HG03139 (cell line): ENCODE data around the gene APOD.
"Not testable (repeated sequence)": the region's sequence is repeated elsewhere in the genome, so short reads cannot be mapped to it uniquely, and the experiment has no call there.

ENCODE experiments used
- ATAC-seq: cut with Tn5 transposase; IDR thresholded peaks from one replicate; pipeline ENCODE4 v1.9.1; 2021; ENCODE audit not compliant: unreplicated experiment

Gene APOD

DNA sequence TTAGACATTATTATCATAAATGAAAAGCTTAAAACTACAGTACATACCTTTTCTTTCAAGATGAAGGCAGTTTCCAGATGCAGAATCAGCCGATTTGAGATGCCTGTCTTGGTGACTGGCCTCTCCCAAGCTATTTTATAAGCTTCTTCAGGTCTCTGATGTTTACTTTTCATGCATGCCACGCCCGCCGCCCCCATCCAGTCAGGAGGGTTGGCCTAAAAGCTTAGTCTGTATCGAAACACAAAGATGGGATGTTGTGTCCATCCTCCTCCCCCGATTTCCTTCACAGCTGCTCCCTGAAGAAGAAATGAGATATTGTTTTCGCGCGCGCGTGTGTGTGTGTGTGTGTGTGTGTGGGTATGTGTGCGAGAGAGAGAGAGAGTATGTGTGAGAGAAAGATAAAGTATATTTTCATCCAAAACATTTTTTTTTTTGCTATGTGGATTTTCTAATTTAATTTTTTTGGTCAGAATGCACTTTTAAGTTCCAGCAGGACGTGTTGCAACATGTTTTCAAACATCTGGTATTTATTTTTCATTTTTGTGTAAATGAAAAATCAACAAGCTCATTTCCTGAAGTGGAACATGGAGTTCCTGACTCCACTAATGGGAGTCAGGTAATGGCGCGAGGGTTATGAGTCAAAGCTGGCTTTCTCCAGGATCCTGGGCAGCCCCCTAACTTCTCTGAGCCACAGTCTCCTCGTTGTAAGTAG is at the start of gene APOD:
Gene APOD, minus strand, starts transcription at position 110 of the 712 bp plus-strand sequence. CDS start 4,479 bp downstream, outside the sequence.
- ATAC-seq: no peak

DNA sequence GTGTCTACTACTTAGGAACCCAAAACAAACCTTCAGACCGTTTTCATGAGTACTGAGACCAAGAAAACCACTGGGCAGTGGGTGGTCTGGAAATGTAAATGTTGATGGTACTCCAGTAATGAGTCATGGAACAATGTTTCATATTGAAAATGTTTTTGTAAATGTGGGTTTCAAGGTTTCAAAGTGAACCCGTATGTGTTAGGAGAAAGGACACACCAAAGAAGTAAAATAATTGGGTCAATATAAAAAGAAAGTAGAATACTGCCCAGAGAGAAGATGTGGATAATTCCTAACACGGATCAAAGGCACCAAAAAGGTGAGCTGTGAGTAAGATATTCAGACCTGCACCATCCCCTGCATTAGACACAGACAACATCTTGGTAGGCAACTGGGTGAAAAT is 49.6 kb upstream of the APOD start:
- not testable (repeated sequence) for ATAC-seq

DNA sequence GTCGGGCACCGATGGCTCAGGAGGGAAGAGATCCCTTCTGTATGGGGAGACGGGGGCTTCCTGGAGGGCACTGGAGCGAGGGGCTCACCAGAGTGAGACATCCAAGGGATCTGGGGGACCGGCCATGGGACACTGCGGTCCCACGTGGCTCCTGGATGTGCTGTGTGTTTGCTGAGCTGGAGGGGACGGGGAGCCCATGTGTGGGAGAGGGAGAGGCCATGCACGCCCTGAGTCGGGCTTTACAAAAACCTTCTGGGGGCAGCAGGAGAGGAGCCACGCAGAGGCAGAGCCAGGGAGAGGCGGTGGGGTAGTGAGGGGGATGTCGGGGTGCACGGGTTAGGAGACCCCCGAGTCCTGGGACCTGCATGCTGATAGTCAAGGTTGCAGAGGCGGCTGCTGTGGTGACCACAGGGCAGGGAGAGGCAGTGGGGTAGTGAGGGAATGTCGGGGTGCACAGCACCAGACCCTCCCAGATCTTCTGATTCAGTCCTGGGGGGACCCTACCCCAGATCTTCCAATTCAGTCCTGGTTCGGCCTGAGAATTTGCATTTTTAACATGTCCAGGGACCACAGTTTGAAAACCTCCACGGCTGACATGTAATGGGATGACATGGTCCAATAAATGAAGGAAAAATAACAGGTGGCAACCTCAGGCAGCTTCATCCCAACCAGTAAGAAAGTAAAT is 48.9 kb upstream of the APOD start:
- ATAC-seq: not testable (repeated sequence)

- ATAC-seq: not testable (repeated sequence)
Measured at GRCh38 chr3:195632046-195632445, 48.3 kb upstream of the APOD start.

DNA sequence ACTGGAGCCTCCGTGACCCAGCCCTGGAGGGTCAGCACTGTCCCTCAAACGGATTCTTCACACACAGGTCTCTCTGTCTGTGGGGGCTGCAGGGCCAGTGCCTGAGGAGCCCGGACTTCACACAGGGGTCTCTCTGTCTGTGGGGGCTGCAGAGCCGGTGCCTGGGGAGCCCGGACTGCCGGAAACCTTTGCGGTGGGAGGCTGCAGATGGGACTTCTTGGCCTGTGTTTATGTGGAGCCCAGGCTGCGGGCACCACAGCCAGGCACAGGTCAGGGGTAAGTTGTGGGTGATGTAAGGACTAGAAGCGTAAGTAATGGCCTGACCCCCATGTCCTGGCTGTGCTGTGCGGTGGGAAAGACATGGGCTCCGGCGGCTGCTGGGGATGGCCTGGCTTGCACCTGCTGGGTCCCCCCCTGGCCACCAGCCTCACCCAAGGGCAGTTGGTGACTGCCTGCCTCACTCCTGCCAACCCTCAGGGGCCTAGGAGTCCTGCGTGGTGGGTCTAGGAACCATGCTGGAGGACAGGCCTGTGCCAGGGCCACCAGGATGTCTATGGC is 47.3 kb upstream of the APOD start:
- not testable (repeated sequence) for ATAC-seq

GRCh38 chr3:195630086-195630917 is 46.6 kb upstream of the APOD start:
- ATAC-seq: not testable (repeated sequence)

DNA sequence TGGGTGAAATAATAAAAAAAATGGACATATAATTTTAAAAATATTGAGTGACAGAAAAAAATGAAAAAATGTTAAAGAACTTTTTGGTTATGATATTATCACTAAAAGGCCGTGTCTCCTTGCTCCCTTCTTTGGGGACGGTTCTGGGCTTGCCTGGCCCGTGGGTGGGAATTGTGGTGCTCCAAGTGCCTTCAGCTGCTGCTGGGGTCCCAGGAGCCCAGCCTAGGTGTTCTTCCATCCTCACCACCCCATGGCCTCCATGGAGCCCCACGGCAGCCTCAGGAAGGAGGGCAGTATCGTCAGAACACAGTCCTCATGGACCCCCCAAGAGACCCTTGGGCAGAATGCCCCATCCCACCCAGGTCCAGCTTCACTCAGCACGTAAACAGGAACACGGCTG is 45.9 kb upstream of the APOD start:
- not testable (repeated sequence) for ATAC-seq

DNA sequence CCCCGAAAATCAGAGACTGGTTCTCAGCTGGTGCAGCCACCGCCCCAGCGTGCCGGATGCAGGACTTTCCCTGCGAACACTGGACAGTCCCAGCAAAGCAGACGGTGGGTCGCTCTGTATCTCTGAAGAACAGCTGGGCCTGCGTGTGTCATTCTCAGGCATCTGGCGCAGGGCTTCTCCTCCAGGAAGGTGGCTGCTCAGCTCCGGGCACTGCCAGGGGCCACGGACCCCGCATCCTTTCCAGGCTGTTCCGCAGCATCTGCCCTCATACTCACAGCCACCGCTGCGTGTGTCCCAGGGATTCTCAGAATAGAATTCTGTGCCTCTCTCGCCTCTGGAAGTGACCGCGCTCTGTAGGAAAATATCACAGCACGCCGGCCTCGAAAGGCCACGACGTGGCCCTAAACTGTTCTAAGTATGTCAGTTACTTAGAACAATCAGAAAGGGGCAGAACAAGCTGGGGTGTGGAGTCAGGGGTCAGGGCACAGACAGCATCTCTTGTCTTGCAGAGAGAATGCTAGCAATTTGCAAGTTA is 44.7 kb upstream of the APOD start:
- ATAC-seq: not testable (repeated sequence)

- ATAC-seq: not testable (repeated sequence)
Measured at GRCh38 chr3:195627515-195628385, 44.0 kb upstream of the APOD start.

- peak; percentile 69 for ATAC-seq
Measured at GRCh38 chr3:195624603-195625560, 41.1 kb upstream of the APOD start.

GRCh38 chr3:195624171-195624570 is 40.4 kb upstream of the APOD start:
- ATAC-seq: not testable (repeated sequence)

GRCh38 chr3:195623217-195623965 is 39.7 kb upstream of the APOD start:
- not testable (repeated sequence) for ATAC-seq

DNA sequence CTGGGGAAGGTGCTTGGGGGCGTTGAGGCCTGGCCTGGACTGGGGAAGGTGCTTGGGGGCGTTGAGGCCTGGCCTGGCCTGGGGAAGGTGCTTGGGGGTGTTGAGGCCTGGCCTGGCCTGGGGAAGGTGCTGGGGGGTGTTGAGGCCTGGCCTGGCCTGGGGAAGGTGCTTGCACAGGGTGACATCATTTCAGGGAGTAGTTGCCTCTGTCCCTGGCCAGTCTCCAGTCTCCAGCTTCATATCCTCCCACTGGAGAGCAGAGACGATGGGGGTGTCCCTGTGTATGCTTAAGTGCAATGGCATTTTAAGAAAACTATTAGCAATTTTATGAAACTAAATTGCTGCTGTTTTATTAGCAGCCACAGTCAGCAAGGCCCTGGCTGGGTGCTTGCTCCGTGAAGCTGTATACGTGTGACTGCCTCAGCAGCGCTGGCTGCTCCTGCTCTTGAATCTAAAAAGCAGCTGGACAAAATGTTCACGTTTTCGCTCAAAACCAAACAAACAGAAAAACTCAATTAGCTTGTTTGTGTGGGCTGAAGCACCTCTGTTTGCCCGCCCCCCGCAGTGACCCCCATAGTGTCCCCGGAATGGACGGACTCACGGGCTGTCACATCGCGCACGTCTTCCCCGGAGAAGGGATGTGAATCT is 38.9 kb upstream of the APOD start:
- not testable (repeated sequence) for ATAC-seq

- ATAC-seq: not testable (repeated sequence)
Measured at GRCh38 chr3:195622012-195622411, 38.3 kb upstream of the APOD start.

- ATAC-seq: not testable (repeated sequence)
Measured at GRCh38 chr3:195621095-195621494, 37.4 kb upstream of the APOD start.

DNA sequence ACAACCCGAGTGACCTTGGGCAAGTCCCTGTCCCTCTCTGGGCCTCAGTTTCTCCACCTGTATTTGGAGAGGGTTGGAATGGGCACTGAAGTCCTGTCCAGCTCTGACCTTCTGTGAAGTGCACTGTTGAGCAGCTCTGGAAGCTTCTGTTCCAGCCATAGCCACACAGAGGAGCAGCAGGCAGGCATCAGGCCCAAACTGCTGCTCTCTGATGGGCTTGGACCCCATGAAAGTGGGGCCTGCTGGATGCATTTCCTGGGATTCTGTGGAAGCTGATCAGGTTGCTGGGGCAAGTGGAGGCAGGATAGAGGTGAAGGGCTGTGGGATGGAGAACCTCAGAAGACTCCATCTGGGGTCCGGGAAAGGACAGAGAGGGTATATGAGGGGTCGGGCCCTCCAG is 36.7 kb upstream of the APOD start:
- ATAC-seq: not testable (repeated sequence)

DNA sequence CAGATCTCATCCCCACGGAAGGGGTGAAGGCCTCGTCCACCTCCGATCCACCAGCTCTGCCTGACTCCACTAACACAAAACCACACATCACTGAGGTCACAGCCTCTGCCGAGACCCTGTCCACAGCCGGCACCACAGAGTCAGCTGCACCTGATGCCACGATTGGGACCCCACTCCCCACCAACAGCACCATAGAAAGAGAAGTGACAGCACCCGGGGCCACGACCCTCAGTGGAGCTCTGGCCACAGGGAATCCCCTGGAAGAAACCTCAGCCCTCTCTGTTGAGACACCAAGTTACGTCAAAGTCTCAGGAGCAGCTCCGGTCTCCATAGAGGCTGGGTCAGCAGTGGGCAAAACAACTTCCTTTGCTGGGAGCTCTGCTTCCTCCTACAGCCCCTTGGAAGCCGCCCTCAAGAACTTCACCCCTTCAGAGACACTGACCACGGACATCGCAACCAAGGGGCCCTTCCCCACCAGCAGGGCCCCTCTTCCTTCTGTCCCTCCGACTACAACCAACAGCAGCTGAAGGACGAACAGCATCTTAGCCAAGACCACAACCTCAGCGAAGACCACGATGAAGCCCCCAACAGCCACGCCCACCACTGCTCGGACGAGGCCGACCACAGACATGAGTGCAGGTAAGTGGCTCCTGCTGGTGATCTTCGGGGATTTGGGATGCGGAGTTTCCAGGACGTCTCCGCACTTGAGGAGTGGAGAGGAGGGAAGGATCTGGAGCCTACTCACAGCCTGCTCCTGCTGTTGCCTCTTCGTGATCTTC is 36.0 kb upstream of the APOD start:
- ATAC-seq: not testable (repeated sequence)
